GM21576 (cell line): ENCODE data around the gene SHISAL2A.

Experiments used
- ATAC-seq: cut with Tn5 transposase; IDR thresholded peaks from one replicate; pipeline ENCODE4 v1.9.1; 2021; ENCODE audit warnings: mild to moderate bottlenecking, moderate library complexity; ENCODE audit not compliant: unreplicated experiment

SHISAL2A gene

DNA sequence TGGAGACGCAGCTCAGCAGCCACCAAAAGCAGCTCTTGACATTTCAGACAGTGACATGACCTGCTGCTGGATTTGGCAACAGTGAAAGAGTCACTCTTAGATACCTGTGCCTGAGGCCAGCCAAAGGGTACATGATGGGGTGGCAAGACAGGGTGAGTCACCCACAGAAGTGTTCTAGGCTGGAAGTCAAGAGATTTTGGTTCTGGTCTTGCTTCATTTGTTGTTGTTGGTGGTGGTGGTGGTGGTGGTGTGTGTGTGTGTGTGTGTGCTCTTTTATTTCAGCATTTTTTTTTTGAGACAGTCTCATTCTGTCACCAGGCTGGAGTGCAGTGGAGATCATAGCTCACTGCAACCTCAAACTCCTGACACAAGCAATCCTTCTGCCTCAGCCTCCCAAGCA, 25.8 kb downstream of the SHISAL2A start:
- no peak for ATAC-seq

DNA sequence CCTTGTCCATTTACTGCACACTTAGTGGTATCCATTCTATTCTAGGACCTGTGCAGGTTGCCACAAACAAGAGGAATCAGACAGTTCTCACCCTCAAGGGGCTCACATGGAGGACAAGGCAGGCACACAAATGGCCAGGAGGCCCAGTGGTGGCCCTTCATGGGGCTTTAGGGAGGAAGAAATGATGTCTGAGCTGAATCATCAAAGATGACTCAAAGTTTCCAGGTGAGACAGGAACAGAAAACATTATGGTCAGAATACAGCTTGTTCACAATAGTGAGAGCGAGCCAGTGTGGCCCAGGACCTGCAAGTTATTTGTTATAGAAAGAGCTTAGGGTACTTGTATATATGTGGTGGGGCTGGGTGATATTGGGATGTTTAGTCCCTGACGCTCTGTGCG, 26.4 kb downstream of the SHISAL2A start:
- peak; percentile 87 for ATAC-seq

GRCh38 chr1:52659851-52660596, 27.1 kb downstream of the SHISAL2A start:
- ATAC-seq: no peak

GRCh38 chr1:52660807-52661206, 27.8 kb downstream of the SHISAL2A start:
- ATAC-seq: no peak

DNA sequence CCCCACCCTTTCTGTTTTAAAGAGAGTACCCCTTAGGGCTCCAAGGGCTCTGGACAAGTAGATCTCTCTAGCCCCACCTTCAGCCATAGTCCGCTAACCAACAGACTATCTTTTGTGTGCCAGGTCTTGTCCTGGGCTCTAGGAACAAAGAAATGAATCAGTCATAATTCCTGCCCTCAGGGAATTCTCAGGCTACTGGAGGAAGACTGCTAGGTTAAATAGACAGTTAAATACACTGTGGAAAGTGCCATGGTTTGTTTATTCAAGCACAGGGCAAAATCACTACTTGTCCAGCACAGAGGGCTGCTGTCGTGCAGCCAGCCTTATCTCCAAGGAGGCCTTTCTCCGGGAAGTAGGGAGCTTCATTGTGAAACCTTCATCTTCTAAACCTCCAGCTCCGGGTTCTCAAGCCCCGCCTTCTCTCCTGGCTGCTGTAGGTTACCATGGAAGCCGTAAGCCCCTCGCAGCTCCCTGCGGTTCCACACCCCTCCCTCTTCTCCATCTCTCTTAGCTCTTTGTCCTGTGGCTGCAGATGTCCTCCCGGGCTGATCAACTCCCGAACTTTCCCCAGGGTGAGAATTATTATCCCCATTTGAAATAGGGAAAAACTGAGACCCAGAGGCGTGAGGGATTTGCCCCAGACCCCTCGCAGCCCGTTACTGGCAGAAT, 29.8 kb downstream of the SHISAL2A start:
- ATAC-seq: no peak

DNA sequence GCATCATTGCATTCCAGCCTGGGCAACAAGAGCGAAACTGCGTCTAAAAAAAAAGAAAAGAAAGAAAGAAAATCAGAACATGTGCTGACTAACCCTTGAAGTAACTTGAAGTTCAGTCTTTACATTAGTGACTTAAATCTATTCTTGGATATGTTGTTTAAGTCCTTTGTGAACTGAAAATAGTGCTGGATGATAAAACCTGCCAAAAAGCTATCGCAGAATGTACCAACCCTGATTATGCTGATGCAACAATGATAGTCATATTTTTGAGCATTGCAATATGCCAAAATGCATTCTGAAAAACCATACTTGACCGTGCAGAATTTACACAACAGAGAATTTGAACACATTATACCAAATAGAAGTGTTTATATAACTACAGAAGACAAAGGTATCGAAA, 30.7 kb downstream of the SHISAL2A start:
- ATAC-seq: no peak

GRCh38 chr1:52665006-52665941, 32.3 kb downstream of the SHISAL2A start:
- ATAC-seq: no peak

DNA sequence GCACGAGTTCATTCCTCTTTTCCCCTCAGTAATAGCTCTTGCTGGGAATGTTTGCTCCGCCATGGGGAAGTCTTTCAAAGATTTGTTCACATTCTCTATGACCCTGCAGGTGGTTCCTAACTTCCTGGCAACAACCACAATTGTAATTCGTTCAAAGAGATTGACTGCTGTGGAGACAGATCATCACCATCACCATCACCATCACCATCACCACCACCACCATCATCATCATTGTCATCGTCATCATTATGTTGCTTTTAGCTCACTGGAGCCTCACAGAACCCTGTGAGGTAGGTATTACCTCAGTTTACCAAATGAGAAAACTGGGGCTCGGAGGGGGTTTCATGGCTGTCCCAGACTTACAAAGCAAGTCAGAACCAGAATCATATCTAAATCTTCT, 34.3 kb downstream of the SHISAL2A start:
- no peak for ATAC-seq

DNA sequence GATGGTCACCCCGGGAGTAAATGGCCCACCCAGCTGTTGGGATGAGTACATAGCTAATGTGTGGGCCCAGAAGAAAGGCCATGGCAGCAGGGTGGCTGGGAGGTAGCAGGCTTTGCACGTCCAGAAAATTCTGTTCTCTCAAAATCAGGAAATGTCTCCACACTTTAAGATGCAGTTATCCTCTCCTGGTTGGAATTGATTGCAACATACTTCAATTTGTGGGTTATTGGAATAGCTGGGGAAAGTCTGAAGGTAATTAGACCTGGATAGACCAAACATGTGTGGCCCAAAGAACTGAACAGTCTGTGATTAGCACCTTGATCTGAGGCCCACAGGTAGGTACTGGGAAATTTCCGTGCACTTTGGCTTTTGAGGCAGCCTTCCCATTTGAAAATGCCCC, 35.0 kb downstream of the SHISAL2A start:
- ATAC-seq: no peak

- no peak for ATAC-seq
Observed at GRCh38 chr1:52668711-52669110, 35.7 kb downstream of the SHISAL2A start.

DNA sequence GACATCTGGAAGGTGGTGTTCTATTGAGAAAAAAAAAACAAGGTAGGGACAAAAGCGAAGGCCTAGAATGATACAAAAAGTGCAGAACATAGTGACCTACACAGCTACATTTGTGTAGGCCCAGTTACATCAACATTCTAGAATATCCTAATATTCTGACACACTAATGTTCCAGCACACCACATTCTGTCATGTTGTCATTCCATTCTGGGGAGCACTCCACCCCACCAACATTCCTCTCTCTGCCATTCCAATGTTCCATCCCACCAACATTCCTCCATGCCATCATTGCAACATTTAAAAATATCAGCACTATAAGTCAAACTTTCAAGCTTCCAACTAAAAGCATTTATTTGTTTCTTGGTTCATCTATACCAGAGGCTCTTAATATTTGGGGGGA, 36.7 kb downstream of the SHISAL2A start:
- ATAC-seq: no peak

GRCh38 chr1:52670604-52671003, 37.6 kb downstream of the SHISAL2A start:
- ATAC-seq: no peak

DNA sequence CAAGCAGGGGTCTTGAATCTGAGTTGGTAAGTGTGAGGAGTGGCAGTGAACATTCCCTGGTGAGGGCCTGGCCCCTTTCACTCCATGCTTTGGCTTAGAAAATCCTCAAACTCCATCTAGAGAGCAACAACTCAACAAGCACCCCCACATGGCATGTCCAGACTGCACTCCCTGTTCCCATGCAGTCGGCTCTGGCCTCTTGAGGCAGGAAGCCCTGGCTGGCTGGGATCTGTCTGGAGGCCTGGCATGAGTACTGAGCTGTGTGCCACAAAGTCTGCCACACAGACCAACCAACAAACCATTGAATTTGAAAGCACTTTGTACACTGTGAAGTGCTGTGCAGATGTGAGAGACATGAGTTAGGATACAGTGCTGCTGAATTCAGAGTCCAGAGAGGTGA, 40.0 kb downstream of the SHISAL2A start:
- no peak for ATAC-seq

GRCh38 chr1:52673513-52673912, 40.5 kb downstream of the SHISAL2A start:
- no peak for ATAC-seq

DNA sequence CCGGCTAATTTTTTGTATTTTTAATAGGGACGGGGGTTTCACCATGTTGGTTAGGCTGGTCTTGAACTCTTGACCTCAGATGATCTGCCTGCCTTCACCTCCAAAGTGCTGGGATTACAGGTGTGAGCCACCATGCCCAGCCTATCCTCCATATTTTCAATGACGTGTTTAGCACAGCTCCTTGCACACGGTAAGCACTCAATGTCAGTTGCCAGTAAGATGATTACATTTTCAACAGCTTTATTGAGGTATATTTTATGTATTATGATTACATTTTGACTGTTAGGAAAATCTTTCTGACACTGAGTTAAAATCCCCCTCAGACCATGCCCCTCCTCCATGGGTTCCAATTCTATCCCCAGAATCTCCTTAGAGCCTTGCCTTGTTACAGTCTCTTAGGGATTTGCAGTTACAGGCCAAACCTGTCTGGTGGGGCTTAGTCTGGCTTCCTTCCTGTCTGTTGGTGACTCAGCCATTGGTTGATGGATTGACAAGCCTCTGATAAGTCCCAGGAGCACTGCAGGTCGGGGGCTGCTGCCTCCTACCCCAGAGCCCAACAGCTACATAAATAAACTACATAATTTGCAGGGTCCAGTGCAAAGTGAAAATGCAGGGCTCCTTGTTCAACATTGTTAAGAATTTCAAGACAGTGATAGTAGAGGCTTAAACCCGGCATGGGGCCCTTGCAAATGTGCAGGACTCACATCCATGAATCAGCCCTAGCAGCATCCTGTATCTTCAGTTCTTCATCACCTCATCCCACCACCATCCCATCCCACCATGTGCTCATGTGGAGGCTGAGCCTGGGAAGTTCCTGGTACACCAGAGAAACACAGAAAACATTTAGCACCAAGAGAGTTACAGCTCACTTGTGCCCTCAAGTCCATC, 41.8 kb downstream of the SHISAL2A start:
- no peak for ATAC-seq

GRCh38 chr1:52676249-52676903, 43.4 kb downstream of the SHISAL2A start:
- no peak for ATAC-seq

DNA sequence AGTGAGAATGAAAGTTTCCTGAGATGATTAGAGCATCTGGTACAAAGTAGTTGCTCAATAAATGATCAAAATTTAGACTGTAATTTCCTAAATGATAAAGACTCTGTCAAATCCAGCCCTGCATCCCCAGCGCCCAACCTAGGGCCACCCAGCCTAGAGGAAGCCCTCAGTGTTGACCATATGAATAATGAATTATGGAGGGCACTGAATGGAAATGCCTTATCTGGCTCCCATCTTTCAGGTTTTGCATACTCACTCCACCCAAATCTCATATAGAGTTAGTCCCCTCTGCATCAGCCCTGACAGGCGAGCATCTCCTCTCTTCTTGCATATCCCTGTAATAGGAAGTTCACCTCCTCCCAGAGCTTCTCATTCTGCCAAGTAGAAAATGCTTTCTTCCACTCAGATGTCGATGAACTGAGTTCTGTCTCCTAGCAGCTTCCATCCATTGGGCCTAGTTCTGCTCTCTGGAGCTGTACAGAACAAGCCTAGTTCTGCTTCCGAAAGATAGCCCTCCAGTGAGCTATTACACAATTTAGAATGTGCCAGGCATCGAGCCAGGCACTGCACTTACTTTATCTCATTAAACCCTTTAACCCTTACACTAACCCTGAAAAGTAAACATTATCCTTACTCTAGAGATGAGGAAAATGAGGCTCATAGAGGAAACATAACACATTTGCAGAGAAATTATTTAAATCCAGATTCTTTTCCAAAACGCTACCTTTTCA, 44.3 kb downstream of the SHISAL2A start:
- no peak for ATAC-seq

DNA sequence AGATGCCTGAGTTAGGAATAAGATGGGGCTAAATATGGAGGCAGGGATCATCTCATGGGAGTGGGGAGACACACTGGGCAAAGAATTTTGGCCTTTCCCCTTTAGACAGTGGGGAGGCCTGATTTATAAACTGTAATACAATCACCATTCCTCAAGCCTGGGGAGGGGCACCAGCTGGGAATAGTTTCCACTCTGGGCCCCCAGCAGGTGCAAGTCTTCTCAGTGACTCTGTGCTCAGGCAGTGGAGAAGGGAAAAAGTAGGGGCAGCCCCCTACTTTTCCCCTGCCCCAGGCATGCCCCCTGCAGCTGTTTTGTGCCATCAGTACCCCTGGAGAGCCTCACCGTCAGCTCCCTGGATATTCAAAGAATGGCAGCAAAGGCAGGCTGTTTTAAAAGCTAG, 46.1 kb downstream of the SHISAL2A start:
- ATAC-seq: no peak

DNA sequence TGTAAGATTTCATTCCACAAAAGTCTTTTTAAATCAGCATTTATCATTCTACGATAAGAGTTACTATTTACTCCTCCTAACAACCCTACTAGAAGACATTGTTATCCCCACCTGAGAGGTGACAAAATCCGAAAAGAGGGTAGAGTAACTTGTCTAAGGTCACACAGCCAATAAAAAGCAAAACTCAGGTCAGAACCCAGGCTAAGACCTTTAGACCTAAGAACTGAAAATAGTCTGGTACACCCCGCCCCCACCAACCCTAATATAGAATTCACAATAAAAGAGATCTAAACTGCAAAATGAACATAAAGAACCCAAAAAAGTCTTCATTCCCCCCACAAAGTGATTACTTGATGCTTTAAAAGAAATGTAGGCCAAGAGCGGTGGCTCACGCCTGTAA, 46.5 kb downstream of the SHISAL2A start:
- ATAC-seq: no peak
